Stimulated activated CD4-positive, alpha-beta T cell treated with anti-CD3 and anti-CD28 coated beads, Interleukin-4, amount 100 ng/mL, for 48 hours (primary cell): ENCODE data around the gene MSGN1.

Experiments
- DNase-seq, 2 donors: peaks; one replicate each; pipeline ENCODE4 v3.0.0-alpha.2; 2020; ENCODE audit warnings: low read depth in 2 of 2

Gene MSGN1

GRCh38 chr2:17816396-17817245 lies at the start of gene MSGN1:
MSGN1 (plus strand) TSS chr2:17816460; CDS start chr2:17816519, 59 bp downstream.
- no peak for DNase-seq

- DNase-seq = no peak
Observed at GRCh38 chr2:17768894-17769293, 47.4 kb upstream of the MSGN1 start.

- DNase-seq = no peak
Observed at GRCh38 chr2:17771956-17772355, 44.3 kb upstream of the MSGN1 start.

- DNase-seq = no peak
Observed at GRCh38 chr2:17772532-17772931, 43.7 kb upstream of the MSGN1 start.

- no peak for DNase-seq
Observed at GRCh38 chr2:17780546-17780945, 35.7 kb upstream of the MSGN1 start.

GRCh38 chr2:17781482-17781881 lies 34.8 kb upstream of the MSGN1 start:
- no peak for DNase-seq

GRCh38 chr2:17786727-17787126 lies 29.5 kb upstream of the MSGN1 start:
- no peak for DNase-seq

- DNase-seq = no peak
Observed at GRCh38 chr2:17788773-17789172, 27.5 kb upstream of the MSGN1 start.

GRCh38 chr2:17790536-17790935 lies 25.7 kb upstream of the MSGN1 start:
- no peak for DNase-seq

- DNase-seq = no peak
Observed at GRCh38 chr2:17791121-17791816, 25.0 kb upstream of the MSGN1 start.

GRCh38 chr2:17791817-17792130 lies 24.5 kb upstream of the MSGN1 start:
- no peak for DNase-seq

- no peak for DNase-seq
Observed at GRCh38 chr2:17792515-17792914, 23.7 kb upstream of the MSGN1 start.

- no peak for DNase-seq
Observed at GRCh38 chr2:17793296-17793695, 23.0 kb upstream of the MSGN1 start.

- DNase-seq = no peak
Observed at GRCh38 chr2:17793803-17794354, 22.4 kb upstream of the MSGN1 start.

- no peak for DNase-seq
Observed at GRCh38 chr2:17795309-17795708, 21.0 kb upstream of the MSGN1 start.

GRCh38 chr2:17798338-17798737 lies 17.9 kb upstream of the MSGN1 start:
- DNase-seq = no peak

- DNase-seq = no peak
Observed at GRCh38 chr2:17799301-17800120, 16.7 kb upstream of the MSGN1 start.

GRCh38 chr2:17800219-17800618 lies 16.0 kb upstream of the MSGN1 start:
- no peak for DNase-seq

- no peak for DNase-seq
Observed at GRCh38 chr2:17800693-17801458, 15.4 kb upstream of the MSGN1 start.

- no peak for DNase-seq
Observed at GRCh38 chr2:17803497-17803896, 12.8 kb upstream of the MSGN1 start.

GRCh38 chr2:17804358-17804757 lies 11.9 kb upstream of the MSGN1 start:
- no peak for DNase-seq
